CD4-positive, alpha-beta T cell treated with Interleukin-1 beta for 1 hour (primary cell): Measurements from ENCODE around the gene CCDC92B.

Source experiments
- DNase-seq, 2 donors: peaks; one replicate each; pipeline ENCODE4 v3.0.0-alpha.2; 2020 to 2022

Gene CCDC92B

DNA sequence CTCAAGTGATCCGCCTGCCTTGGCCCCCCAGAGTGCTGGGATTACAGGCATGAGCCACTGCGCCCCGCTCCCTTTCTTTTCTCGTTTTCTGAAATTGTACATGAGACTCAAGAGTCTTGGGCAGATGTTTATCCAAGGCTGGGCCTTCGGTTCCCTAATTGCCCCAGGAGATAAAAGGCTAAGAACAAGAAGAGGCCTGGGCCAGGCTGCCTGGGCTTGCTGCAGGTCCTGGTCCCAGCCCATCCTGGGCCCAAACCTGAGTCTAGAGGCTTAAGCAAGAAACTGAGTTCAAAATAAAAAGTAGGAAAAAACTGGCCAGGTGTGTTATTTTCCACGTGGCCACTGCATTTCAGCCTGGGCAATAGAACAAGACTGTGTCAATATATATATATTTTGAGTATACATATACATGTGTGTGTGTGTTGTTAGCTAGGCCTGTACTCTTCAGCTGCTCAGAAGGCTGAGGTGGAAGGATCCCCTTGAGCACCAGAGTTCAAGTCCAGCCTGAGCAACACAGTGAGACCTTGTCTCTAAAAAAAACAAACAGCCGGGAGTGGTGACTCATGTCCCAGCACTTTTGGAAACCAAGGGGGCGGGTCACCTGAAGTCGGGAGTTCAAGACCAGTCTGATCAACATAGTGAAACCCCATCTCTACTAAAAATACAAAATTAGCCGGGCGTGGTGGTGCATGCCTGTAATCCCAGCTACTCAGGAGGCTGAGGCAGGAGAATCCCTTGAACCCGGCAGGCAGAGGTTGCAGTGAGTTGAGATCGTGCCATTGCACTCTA lies 31.1 kb downstream of the CCDC92B start:
- no peak for DNase-seq

DNA sequence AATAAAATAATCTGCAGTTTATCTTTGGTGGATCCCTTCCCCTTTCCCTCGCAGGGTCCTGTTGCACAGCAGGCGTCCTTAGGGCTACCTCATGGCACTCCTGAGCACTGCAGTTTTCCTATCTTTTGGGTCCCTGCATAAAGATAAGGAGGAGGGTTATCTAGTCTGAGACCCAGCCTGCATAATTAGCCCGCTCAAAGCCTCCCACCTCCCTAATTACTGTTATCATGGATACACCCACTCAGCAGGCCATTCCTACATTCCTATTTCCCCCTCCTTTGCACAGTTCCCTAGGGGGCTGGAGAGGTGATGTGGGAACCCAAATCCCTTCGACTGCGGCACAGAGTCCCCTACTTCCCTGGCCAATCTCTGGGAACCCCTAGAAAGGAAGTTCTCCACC lies 32.8 kb downstream of the CCDC92B start:
- no peak for DNase-seq

DNA sequence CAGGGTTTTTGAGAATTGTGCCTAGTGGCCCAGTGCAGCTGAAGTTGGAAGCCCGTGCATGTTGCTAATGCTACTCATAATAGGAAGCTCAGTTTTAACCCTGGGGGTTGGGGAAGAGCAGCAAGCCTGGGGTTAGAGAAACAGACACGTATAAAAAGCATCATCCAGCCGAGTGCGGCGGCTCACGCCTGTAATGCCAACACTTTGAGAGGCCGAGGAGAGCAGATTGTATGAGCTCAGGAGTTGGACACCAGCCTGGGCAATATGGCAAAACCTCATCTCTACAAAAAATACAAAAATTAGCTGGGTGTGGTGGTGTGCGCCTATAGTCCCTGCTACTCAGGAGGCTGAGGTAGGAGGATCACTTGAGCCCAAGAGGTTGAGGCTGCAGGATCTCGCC lies 35.6 kb downstream of the CCDC92B start:
- no peak for DNase-seq

DNA sequence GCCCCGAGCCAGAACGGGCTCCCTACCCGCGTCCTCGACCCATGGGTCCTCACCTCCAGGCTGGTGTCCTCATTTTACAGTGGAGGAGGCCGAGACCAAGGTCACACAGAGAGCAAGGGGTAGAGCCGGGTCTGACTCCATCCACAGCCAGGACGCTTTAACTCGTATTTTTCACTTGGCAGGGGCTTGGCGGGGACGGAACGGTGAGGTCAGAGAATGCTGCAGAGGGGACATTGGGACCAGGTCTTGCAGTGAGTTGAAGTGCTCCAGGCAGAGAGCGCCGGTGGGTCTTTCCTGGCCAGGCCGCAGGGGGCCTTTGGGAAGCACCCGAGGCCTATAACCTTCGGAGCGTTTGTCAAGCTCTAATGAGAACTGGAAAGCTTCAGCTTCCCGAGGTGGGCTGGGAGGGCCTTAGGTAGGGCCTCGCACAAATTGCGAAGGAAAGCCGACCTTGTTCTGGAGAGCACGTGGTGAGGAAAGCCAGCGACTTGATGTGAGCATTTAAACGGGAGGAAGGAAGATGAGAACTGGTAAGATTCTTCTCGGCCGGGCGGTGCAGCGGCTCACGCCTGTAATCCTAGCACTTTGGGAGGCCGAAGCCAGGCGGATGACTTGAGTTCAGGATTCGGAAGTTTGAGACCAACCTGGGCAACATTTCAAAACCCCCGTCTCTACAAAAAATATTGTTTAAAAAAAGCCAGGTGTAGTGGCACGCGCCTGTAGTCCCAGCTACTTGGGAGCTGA lies 37.0 kb downstream of the CCDC92B start:
- no peak for DNase-seq

DNA sequence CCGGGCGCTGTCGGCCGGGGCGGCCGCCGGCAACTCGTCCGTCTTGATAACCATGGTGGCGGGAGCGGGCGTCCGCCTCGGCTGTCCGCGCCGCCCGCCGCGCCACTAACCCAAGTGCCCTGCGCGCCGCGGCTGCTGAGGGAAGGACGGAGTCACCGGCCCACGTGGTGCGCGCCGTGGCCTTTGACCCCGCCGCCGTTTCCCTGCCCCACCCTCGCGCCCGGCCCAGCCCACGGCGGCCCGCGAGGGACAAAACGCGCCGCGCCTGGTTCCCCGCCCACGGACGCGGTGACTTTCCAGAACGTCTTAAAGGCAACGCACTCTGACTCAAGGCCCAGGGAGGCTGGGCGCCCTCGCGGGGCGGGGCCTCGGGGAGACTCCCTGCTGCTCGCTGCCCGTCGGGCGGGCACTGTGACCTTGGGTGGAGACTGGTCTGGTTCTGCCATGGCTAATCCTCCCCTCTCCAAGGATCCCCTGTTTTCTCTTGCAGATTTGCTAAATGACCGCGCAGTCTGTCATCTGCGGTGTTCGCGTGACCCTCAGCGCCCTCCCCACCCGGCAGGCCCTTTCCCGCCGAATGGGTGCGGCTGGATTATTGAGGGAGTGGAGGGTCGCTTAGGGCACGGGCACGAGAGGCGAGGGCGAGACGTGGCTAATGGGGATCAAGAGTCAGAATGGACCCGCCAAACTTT lies 37.7 kb downstream of the CCDC92B start, which contains the start of gene CLUH:
CLUH (minus strand) TSS at position 157 of the 692 bp plus-strand sequence; CDS start at position 54, 103 bp downstream.
- DNase-seq = peak; percentile 95 to 96

DNA sequence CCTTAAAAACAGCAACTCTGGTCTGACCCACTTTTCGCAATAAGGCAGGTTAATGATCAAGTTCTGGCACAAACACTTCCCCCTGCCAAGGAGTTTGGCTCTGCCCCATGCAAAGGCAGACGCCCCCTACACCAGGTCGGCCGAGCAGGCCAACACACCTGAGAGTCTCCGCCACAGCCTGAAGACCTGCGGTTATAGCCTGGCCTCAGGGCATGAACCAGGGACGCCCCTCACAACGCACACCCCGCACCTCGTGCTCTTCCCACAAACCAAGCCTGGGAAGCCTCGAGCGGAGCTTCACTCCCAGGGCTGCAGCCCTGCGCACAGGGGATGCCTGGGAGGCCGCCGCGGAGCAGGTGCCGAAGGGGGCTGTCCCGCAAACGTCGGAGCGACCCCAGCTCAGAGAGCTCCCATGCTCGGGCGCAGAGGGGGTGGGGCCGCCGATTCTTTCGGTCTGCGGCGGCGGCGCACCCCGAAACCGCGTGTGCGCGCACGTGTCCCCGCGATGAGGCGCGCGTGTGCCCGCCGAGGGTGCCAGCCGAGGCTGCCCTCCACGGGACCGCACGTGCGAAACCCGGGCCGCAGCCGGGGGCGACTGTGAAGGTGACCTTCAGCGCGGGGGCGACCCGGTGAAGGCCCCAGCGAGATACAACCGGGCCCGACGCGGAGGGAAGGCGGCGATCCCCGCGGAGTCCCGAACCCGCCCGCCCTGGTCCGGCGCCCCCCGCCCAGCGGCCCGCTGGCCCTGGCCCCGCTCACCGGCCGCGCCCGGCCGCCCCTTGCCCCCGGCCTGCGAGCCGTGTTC lies 38.4 kb downstream of the CCDC92B start:
- DNase-seq = peak; percentile 17 to 32

DNA sequence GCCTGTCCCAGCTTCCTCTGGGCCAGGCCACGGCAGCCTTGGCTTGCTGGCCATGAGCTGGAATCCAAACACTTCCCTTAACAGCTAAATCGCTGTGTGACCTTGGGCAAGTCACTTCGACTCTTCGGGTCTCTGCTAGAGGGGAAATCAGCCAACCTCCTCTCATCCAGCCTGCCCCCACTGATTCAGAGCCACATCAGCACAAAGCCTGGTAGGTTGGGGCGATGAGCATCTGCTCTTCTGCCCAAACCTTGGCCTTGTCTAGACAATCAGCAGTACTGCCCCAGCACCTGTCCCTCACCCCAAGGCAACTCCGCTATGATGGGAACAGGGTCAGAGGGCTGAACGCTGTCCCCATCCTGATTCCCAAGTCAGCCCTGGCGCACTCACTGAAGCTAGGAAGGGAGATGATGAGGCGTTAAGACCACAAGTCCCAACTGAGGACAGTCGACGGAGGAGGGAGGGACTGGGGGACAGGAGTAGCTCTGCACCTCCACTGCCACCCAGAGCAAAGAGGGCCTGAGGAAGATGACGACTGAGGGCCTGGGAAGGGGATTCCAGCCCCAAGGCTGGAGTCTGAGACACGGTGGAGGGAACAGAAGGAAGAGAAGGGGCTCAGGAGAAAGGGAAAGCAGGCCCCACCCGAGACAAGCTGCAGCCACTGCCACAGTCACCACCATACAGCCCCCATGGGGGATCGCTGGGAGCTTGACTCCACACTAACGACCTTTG lies 39.2 kb downstream of the CCDC92B start:
- DNase-seq = no peak

DNA sequence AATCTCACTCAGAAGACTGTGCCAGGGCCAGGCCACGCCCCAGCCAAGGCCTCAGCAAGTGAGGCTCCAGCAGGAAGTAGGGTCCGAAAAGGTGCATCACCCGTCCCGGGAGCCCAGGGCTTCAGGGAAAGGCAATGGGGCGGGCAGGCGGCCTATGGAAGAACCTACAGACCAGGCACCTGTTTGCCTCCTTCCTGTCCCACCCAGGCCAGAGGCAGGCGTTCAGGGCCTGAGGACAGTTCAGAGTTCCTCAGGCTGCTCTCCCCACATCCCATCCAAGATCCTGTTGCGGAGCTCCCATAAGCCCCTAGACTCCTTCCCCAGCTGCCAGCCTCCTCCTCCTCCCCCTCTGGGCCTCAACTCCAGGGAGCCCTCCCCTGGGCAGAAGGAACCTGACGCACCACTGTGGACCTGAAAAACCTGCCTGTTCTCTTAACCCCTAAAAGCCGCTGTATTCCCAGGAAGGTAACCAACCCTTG lies 40.2 kb downstream of the CCDC92B start:
- DNase-seq = no peak

DNA sequence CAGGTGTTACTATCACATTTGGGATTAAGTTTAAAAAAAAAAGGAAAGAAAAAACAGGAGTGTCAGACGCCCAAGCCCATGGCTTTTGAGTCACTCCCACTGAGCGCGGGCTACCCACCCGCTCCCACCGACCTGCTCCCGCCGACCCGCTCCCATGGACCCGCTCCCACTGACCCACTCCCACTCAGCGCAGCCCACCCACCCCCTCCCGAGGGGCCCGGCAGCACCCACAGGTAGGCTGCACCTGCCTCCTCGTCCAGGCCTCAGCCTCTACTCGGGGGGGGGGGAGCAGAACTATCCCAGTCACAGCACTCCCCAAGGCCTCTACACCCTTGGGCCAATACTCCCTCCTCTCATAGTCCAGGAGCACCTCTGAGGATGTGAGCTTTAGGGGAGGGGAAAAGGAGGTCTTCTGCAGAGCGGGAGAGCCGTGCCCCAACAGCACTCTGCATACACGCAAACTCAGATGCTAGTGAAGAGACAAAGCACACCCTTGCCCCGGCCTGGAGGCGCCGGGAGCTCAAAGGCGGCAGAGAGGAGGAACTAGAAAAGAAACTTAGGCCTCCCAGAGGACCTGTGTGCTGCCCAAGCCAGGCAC lies 40.8 kb downstream of the CCDC92B start:
- no peak for DNase-seq

DNA sequence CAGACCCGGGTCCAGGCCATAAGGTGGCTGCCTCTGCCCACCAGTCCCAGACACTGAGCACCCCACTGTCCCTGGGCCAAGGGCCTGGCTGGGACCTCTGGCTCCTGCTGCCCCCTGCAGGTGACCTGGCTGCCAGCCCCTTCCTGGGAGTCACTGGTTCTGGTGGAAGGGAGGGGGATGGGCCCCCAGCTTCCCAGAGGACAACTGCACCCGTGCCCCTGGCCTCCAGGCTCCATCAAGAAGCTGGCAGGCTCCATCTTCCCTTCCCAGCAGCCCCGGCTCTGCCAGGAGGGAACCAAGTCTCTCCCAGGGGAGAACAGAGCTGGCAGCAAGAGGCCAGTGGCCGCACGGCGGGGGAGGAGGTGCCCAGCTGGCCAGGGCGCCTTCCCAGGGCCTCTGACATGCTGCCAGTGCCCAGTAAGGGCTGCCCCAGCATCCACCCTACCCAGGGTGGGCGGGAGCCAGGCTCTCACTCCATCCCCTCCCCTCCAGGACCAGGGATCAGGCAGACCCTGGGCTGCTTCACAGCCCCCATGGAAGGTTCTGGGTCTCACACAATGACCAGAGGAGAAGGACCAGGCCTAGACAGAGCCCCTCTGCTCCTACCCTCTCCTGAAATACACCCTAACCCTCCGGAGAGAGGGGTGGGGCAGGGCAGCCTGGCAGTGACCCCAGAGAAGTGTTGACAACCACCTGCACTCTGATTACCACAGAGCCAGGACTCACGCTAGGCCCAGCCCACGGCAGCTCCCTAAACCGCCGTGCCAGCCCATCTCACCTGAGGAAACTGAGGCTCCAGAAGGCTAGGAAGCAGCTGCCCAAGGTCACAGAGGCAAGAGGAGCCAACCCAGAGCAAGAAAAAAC lies 41.5 kb downstream of the CCDC92B start:
- no peak for DNase-seq

DNA sequence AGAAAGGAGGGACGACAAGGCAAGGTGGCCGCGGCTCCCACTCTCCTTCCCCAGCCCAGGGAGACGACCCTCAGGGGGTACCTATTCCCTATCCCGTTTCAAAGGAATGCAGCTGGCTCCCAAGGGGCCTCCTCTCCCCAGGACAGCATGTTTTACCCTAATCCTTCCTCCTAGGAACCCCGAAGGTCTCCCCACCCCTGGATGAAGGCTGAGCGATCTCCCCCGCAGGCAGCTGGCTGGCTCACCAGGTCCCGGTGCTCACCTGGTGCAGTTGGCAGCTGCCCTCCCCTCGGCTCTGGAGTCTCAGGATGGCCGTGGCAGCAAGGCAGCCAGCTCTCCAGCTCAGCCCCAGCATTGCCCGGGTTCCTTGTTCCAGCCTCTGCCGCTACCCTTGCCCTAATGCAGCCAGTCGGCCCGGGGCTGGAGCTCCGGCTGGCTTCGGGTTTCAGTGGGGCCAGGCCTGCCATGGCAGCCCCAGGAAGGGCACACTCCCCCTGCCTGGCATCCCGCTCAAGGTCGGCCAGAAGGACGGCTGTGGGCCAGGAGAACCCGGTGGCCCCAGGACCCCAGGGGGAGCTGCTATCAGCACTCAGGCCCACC lies 42.4 kb downstream of the CCDC92B start:
- no peak for DNase-seq

DNA sequence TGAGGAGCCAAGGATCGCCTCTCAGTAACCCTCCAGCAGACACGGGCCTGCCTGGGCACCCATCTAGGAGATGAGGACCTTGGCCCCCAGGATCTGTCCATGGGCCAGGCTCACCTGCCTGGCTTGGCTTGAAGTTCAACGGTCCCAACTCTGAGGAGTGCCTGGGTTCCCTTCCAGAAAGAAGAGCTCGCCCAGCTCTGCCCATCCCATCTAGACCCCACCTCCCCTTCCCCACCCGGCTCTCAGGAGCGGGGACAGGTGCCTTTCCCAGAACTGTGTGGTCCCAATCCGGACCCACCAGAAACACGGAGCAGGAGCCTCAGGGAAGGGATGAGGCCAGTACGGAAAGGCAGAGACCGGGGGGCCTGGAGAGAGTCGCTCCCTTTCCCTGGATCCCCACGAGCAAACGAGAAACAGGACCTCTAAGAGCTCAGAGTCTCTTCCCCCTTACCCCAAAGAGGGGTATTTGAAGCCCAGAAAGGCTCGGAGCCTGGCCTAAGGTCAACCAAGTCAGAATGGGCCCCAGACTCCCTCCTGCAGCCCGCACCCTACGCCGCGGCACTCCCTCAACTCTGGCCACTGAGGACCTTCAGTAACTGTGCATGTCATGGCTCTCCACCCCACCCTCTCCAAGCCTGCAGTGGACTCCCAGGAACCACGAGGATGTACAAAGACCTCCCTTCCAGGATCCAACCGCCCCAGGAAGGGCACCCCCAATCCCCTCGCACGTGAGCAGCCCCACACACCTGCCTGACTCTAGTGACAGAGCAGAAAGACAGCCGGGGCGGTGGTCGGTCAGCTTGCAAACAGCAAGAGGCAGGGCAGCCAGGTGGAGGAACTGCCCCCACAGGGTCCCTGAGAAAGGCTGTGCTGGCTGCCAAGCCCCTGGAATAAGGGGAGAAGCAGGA lies 43.3 kb downstream of the CCDC92B start:
- no peak for DNase-seq

DNA sequence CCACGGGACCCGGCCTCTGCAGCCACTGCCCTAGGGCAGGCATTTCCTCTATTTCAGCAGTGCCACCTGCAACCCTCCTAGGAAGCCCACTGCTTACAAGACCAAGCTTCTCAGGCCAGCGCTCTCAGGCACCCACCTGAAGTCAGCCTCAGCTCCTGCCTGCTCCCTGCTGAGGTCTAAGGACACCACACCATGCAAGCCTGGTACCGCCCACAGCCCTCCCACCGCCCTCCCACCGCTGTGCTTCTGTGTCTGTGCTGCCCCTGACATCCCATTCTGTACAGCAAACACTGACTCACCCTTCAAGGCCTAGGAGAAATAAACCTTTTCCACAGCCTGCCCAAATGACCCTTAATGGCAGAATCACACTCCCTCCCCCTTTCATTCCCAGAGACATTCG lies 44.2 kb downstream of the CCDC92B start:
- DNase-seq = no peak

DNA sequence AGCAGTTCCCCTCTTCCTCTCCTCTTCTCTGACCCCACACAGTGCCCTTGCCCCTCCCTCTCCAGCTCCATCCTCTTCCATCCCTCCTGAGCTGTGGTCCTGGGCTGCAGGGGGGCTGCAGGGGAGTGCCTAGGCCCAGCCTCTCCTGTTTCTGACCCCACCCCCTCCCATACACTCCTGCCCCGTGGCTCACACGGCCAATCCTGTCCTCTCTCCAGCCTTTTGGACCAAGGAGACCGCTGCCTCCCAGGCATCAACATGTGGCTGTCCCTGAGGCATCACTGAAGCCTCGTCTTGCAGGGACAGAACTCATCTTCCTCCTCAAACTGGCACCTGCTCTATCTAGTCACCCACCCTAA lies 44.6 kb downstream of the CCDC92B start:
- no peak for DNase-seq

DNA sequence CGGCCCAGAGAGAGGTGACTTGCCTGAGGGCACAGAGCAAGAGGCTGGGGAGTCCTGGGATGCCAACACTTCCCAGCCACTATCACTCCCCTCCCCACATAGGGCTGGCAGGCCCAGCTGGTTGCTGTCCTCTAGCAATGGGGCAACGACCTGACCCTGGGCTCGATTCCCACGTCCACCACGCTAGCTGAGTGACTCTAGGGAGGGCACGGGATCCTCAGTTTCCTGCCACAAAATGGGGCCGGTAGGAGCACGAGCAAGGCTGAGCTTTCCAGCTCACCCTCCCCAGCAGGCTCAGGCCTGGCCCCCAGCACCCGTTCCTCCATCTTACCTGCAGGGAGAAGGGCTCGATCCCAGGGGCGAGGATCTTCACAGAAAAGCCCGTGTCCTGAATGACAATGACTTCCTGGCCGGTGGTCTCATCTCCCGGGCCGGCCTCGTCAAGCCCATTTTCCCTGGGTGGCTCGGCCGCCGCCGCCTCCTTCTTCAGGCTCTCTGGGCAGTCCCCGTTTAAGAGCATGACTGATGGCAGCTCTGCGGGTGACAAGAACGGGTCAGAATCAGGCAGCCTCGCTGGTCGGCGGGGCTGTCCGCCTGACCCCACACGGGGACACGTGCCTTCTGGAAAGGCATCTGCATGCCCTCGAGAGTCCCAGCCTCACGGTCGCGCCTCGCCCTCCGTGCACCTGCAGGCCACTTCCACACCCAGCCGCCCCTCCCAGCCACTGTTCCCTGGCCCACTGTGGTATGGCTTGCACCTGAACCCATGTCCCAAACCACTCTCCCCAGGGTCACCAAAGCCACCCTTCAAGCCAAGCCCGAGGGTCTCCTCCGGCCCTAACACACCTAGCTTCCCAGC lies 45.2 kb downstream of the CCDC92B start:
- DNase-seq = no peak

DNA sequence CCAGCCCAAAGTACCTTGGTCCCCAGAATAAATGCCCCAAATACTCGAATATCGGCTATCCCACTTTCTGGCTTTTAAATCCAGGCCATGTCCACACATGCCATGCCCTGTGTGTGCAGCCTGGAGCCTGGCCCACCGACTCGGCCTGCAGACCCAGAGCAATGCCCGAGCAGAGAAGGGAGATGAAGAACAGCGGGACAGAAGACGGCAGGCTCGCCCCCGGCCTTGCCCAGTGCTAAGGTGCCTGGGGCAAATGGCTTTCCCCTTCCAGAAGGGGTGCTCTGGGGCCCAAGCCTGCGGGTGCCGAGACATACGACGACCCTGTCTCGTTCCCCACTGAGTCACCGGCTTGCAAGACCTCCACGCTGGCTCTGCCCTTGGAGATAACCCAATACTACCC lies 45.8 kb downstream of the CCDC92B start:
- DNase-seq = no peak

DNA sequence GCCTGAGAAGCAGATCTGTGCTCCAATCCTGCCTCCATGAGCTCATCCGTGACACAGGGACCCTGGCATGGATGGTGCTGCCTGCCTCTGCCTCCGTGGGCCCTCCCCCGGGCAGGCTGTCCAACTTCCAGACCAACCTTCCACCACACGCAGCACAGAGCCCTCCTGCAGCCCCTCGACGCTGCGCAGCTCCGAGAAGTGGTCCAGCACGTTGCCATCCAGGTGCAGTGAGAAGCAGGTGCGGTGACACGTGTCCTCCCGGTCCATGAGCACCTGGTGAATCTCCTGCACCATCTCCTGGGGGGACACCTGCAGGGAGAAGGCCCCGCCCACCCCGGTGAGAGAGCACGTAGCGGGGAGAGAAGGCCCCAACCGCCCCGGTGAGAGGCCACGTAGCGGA lies 46.3 kb downstream of the CCDC92B start:
- DNase-seq = no peak
